ENCODE data around the gene VSTM2L. TPM values are rescaled to one million over a fixed set of nuclear protein-coding genes. Genes with fewer than 3 reads are reported as not detected.

Gene VSTM2L
- polyA plus RNA-seq, 2 of the 4 experiments (the other 2 are of a cell fraction) = 2.0 to 5.8 TPM

- H3K4me3 ChIP-seq = no peak overlapping the region
- ChIA-PET CTCF (interaction anchor here (0.7 to 2.6 kb wide), 8 partner anchors 9 to 419 kb away, joined by 3 to 20 read pairs (median 4); no protein-coding TSS in a partner anchor), POLR2A (no interaction called here)
- H3K9me3 ChIP-seq = no peaks in the 10 kb centered on the region
- TF ChIP-seq CHD4 (IDR thresholded peaks at IDR 0.05; ENCODE audit: borderline replicate concordance) (no peak), HOXB5 (CRISPR knock-in tag; IDR thresholded peaks at IDR 0.05) (no peak), NFE2L2 (conservative IDR thresholded peaks at IDR 0.05; ENCODE audit: low read length) (no peak), ZSCAN20 (CRISPR knock-in tag; IDR thresholded peaks at IDR 0.05) (no peak), HOXB13 (CRISPR knock-in tag; IDR thresholded peaks at IDR 0.05; ENCODE audit: low read depth) (no peak), MAX (IDR thresholded peaks at IDR 0.05) (no peak), CBX8 (IDR thresholded peaks at IDR 0.05) (no peak), ELK1 (IDR thresholded peaks at IDR 0.05; ENCODE audit: low read depth, low read length) (no peak), GATA3 (IDR thresholded peaks at IDR 0.05; ENCODE audit: borderline replicate concordance) (no peak), PBX3 (IDR thresholded peaks at IDR 0.05) (no peak), RCOR1 (IDR thresholded peaks at IDR 0.05; ENCODE audit: low read depth, low read length) (no peak), NPAS2 (CRISPR knock-in tag; IDR thresholded peaks at IDR 0.05; ENCODE audit: borderline replicate concordance) (no peak)
- no peak overlapping the region for H3K27ac ChIP-seq
- H3K4me1 ChIP-seq = peaks cover 23% of the 10 kb centered on the region
- DNase-seq (ENCODE audit: low read depth in 1 of 2, low spot score in 1 of 2) (no peak), ATAC-seq (peak in 1 of 2 experiments; percentile 26; a peak in 1 of 6 replicates), FAIRE-seq (no peak)
- WGBS (ENCODE audit: missing lambda C conversion rate) = 94% methylated on average over 14 of the region's 14 CpGs
- no peak overlapping the region for H3K4me2 ChIP-seq
Measured at GRCh38 chr20:37984018-37984785, 81.3 kb downstream of the VSTM2L start.

- H3K9me3 ChIP-seq = no peaks in the 10 kb centered on the region
- peak overlapping the region; percentile 29; the same call in 2 of the 3 replicates for H3K4me2 ChIP-seq
- H3K4me1 ChIP-seq = peaks cover 40% of the 10 kb centered on the region
- no peak for ATAC-seq
- TF ChIP-seq SMC3 (IDR thresholded peaks at IDR 0.05) = no peak
- no peak for TF ChIP-seq CEBPB (IDR thresholded peaks at IDR 0.05)
- TF ChIP-seq SREBF2 (IDR thresholded peaks at IDR 0.05) = no peak
- no peak for TF ChIP-seq ZC3H11A (IDR thresholded peaks at IDR 0.05)
- no peak for TF ChIP-seq GATA3 (IDR thresholded peaks at IDR 0.05; ENCODE audit: borderline replicate concordance)
- no peak for TF ChIP-seq ZNF302 (CRISPR knock-in tag; IDR thresholded peaks at IDR 0.05)
- TF ChIP-seq MAZ (IDR thresholded peaks at IDR 0.05; ENCODE audit: borderline replicate concordance, low read depth, low read length) = no peak
- TF ChIP-seq MAFK (IDR thresholded peaks at IDR 0.05; ENCODE audit: partially characterized antibody) = no peak
- peak overlapping the region; percentile 52 to 59; a peak in 4 of 6 replicates for H3K27ac ChIP-seq
- 82% methylated on average over 9 of the region's 9 CpGs for WGBS (ENCODE audit: missing lambda C conversion rate)
- DNase-seq (ENCODE audit: low read depth in 1 of 2, low spot score in 1 of 2) = no peak
- H3K4me3 ChIP-seq = no peak overlapping the region
- POLR2A ChIA-PET = no interaction called here
- CTCF ChIA-PET = interaction anchor here (1.3 to 2.1 kb wide), 3 partner anchors 11 to 422 kb away, joined by 3 to 5 read pairs (median 4); no protein-coding TSS in a partner anchor
- no peak for FAIRE-seq
Measured at GRCh38 chr20:37986044-37986858, 83.3 kb downstream of the VSTM2L start.
